Fibroblast of mammary gland (primary cell): Measurements from ENCODE around the gene AKNA.
"Not testable (repeated sequence)": the region's sequence is repeated elsewhere in the genome, so short reads cannot be mapped to it uniquely, and the experiment has no call there.

Experiments
- DNase-seq: peaks from one replicate; pipeline ENCODE4 v3.0.0-alpha.2; 2010; ENCODE audit warnings: low read depth
- H3K4me3 ChIP-seq: 2 replicates; pipeline ENCODE4 v1.5.1; 2011; ENCODE audit warnings: low read depth, mild to moderate bottlenecking, low read length, moderate library complexity; ENCODE audit not compliant: control insufficient read depth
- TF ChIP-seq, protein P1 (sequence below): conservative IDR thresholded peaks from 2 replicates; pipeline ENCODE4 v1.5.1; 2011; ENCODE audit warnings: low read depth, low read length, inconsistent platforms; ENCODE audit not compliant: control insufficient read depth, insufficient read depth

The AKNA gene

DNA sequence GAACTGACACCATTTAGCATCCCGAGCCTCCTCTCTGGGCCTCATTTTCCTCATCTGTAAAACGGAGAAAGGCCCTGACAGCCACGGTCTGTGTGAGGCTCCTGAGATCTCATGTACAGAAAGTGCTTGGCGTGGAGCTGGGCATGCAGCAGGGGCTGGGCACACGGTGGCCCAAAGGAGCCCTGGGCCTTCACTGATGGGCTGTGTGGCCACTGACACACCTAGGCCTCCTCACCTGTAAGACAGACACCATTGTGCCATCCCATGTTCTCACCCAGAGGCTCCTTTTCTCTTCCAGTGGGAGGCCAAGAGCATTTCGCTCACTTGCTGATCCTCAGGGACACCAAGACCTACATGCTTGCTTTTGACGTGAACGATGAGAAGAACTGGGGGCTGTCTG lies 63.3 kb downstream of the AKNA start:
- no peak for DNase-seq
- no peak overlapping the region for H3K4me3 ChIP-seq
- TF ChIP-seq, protein P1, sequence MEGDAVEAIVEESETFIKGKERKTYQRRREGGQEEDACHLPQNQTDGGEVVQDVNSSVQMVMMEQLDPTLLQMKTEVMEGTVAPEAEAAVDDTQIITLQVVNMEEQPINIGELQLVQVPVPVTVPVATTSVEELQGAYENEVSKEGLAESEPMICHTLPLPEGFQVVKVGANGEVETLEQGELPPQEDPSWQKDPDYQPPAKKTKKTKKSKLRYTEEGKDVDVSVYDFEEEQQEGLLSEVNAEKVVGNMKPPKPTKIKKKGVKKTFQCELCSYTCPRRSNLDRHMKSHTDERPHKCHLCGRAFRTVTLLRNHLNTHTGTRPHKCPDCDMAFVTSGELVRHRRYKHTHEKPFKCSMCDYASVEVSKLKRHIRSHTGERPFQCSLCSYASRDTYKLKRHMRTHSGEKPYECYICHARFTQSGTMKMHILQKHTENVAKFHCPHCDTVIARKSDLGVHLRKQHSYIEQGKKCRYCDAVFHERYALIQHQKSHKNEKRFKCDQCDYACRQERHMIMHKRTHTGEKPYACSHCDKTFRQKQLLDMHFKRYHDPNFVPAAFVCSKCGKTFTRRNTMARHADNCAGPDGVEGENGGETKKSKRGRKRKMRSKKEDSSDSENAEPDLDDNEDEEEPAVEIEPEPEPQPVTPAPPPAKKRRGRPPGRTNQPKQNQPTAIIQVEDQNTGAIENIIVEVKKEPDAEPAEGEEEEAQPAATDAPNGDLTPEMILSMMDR = no peak

DNA sequence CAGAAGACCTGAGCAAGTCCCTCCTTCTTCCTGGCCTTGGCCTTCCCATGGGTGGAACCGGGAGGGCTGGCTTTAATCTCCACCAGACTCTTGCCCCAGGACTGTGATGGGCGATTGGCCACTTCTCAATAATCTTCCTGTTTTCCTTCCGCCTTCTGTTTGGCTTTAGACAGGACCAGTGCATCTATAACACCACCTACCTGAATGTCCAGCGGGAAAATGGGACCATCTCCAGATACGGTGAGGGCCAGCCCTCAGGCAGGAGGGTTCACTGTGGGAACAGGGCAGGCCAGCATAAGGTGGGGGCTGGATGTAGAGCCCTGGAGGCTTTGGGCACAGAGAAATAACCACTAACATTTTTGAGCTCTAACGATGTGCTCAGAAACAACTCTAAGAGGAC lies 63.9 kb downstream of the AKNA start:
- not testable (repeated sequence) for DNase-seq, H3K4me3 ChIP-seq

DNA sequence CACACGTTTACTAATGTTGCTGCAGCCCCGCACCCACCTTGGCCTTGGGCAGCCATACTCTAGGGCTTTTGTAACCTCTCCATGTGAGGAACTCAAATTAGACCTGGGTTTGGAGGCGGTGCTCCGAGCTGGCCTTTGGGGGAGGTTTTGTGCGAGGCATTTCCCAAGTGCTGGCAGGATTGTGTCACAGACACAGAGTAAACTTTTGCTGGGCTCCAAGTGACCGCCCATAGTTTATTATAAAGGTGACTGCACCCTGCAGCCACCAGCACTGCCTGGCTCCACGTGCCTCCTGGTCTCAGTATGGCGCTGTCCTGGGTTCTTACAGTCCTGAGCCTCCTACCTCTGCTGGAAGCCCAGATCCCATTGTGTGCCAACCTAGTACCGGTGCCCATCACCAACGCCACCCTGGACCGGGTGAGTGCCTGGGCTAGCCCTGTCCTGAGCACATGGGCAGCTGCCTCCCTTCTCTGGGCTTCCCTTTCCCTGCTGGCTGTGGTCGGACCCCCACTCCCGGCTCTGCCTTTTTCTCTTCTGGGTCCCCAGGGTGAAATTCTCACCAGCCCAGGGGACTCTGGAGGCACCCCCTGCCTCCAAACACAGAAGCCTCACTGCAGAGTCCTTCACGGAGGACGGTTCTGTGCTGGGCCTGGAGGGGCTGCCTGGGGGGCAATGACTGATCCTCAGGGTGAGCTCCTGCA lies 64.8 kb downstream of the AKNA start, which contains the start of gene ORM1:
Gene ORM1, plus strand, starts transcription at position 268 of the 701 bp plus-strand sequence. Its CDS starts 36 bp downstream, at position 304.
- DNase-seq, H3K4me3 ChIP-seq: not testable (repeated sequence)

DNA sequence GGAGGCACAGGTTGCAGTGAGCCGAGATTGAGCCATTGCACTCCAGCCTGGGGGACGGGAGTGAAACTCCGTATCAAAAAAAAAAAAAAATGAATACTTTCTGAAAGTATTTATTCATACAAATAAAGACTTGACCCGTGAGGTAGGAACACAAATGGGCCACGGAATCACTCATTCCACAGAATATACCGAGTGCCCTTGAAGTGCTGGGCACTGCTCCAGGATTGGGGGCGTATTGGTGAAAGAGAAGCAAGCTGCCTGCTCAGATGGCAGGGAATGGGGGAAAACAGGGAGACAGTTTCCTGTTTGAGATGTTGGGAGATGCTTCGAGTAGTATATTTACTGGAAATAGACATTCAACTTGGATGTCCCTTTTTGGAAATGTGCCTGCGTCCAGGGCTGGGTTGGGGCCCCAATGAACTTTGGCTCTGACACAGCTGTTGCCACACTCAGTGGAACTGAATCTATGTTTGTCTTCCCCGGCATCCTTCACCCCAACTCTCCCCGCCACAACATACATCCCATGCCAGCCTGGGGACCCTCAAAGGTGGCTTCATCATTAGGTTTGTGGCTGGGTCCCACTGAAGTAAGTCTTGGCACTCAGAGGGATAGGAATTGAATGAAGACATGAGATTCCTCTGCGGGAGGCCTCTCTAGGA lies 65.5 kb downstream of the AKNA start:
- peak; percentile 15 for DNase-seq

DNA sequence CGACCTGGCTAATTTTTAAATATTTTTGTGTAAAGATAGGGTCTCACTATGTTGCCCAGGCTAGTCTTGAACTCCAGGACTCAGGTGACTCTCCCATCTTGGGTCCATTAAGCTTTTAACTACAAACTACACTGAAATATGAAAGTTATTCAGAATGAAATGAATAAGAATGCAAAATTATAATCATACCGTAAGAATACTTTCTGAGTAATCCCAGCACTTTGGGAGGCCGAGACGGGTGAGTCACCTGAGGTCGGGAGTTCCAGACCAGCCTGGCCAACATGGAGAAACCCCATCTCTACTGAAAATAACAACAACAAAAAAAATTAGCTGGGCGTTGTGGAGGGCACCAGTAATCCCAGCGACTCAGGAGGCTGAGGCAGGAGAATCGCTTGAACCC lies 66.0 kb downstream of the AKNA start:
- DNase-seq = peak; percentile 63
- H3K4me3 ChIP-seq = no peak overlapping the region
- TF ChIP-seq, protein P1 = no peak

More for the DNA sequence above, 65.5 kb downstream of the AKNA start:
- H3K4me3 ChIP-seq = not testable (repeated sequence)

DNA sequence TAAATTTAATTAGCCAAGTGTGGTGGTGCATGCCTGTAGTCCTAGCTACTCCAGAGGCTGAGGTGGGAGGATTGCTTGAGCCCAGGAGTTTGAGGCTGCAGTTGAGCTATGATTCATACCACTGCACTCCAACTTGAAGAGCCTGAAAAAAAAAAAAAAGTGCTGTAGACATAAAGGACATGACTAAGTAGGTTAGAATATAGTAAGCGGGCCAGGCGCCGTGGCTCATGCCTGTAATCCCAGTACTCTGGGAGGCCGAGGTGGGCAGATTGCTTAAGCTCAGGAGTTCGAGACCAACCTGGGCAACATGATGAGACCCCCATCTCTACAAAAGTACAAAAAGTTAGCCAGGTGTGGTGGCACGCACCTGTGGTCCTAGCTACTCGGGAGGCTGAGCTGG lies 67.1 kb downstream of the AKNA start:
- not testable (repeated sequence) for H3K4me3 ChIP-seq
- peak; percentile 74 for DNase-seq

DNA sequence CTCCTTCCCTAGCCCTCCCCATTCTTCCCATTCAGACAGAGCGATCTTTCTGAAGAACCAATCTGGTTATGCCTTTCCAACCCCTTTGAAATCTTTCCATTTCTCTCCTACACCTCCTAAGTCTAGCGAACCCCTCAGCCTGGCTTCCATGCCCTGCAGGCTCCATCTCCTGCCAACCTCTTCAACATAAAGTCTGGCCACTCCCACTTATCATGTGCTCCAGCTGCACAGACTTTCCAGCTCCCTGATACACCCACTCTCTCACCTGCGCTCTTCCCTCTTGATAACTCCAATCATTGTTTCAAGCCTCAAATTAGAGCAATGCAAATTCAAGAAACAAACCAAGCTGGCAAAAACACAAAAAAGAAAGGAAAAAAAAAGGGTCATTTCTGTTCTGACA lies 68.6 kb downstream of the AKNA start:
- TF ChIP-seq, protein P1 = no peak
- H3K4me3 ChIP-seq = no peak overlapping the region
- no peak for DNase-seq

DNA sequence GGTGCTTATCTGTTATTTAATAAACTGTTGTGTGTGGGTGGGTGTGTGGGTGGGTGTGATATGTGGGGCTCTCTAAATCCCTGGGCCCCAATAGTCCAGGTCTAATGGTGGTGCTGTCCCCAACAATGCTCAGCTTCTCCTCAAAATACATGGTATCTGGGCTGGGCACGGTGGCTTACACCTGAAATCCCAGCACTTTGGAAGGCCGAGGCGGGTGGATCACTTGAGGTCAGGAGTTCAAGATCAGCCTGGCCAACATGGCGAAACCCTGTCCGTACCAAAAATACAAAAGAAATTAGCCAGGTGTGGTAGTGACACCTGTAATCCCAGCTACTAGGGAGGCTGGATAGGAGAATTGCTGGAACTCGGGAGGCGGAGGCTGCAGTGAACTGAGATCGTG lies 69.4 kb downstream of the AKNA start:
- DNase-seq = no peak
- no peak overlapping the region for H3K4me3 ChIP-seq
- TF ChIP-seq, protein P1 = no peak
